ENCODE data around the gene F12.
"Not testable (repeated sequence)": the region's sequence is repeated elsewhere in the genome, so short reads cannot be mapped to it uniquely, and the experiment has no call there.

The F12 gene

DNA sequence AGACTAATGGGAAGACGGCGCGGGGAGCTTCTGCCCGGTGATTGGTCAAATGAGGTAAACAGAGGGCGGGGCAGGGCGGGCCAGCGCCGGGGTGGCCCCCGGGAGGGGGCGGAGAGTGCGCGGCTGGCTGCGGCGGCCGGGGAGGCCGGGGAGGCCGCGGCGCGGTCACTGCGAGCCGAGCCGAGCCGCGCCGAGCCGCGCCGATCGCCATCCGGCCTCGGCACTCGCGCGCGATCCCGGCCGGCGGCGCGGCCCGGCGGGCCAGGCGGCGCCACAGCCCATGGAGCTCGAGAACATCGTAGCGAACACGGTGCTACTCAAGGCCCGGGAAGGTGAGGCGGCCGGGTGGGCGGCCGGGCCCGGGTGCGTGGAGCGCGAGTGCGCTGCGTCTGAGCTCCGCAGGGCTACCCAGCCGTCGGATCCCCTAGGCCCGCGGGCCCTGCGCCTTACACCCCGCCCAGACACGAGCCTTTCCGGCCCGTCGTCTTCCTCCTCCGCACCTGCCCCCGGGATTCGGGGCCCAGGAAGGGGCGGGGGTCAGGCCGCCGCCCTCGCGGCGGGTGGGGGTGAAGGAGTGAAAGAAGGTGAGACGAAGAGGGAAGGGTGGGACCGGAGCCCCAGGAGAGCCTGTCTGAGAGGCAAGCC lies 17.3 kb upstream of the F12 start, which contains the start of gene GRK6:
Gene GRK6, plus strand, starts transcription at position 111 of the 645 bp plus-strand sequence. Its CDS starts 170 bp downstream, at position 281.
- DNase-seq, result peak; percentile 25
- TF ChIP-seq, protein P1, sequence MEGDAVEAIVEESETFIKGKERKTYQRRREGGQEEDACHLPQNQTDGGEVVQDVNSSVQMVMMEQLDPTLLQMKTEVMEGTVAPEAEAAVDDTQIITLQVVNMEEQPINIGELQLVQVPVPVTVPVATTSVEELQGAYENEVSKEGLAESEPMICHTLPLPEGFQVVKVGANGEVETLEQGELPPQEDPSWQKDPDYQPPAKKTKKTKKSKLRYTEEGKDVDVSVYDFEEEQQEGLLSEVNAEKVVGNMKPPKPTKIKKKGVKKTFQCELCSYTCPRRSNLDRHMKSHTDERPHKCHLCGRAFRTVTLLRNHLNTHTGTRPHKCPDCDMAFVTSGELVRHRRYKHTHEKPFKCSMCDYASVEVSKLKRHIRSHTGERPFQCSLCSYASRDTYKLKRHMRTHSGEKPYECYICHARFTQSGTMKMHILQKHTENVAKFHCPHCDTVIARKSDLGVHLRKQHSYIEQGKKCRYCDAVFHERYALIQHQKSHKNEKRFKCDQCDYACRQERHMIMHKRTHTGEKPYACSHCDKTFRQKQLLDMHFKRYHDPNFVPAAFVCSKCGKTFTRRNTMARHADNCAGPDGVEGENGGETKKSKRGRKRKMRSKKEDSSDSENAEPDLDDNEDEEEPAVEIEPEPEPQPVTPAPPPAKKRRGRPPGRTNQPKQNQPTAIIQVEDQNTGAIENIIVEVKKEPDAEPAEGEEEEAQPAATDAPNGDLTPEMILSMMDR (IDR thresholded peaks at IDR 0.05; ENCODE audit: low read depth, low read length), result no peak
- Histone ChIP-seq H3K27ac (peak within 1 kb of the TSS; percentile 83), H3K9me3 (ENCODE audit: severe bottlenecking) (no peaks in the 10 kb centered on the region), H3K4me3 (ENCODE audit: low read depth, low read length) (peak within 1 kb of the TSS; percentile 76), H3K27me3 (ENCODE audit: insufficient read depth, low read depth, severe bottlenecking) (no peaks in the 10 kb centered on the region), H3K36me3 (no peaks in the 10 kb centered on the region)

DNA sequence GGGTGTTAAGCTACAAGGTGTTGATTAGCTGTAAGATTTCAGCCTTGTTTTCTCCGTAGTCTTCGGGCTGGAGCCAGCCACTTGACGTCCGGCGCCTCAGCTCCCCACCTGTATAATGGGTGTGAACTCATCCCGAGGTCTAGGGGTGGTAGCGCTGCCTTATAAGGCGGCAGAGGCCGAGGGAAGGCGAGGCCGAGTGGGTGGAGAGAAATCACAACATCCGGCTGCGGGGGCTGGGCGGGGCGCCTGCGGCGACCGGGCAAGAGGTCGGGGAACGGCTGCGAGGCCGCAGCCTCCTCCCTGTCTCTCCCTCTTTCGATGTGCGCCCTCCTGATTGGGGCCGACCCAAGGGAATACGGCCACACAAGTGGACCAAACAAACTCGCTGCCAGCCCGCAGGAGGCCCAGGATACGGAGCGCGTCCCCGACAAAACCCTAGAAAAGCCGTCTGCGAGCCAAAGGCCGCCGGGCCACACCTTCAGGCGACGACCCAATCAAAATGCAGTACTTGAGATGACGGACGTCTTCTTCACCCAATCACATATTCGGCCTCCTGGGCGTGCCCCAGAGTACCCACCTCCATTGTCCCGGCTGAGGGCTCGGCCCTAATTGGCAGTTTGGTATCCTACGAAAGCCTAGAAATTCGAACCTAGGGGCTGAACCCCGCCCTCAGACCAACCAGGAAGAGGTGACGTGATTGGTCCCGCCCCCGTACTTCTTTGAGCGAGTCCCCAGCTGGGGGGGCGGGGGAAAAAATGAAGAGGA lies 16.6 kb upstream of the F12 start:
- Histone ChIP-seq H3K27me3 (ENCODE audit: insufficient read depth, low read depth, severe bottlenecking) (no peaks in the 10 kb centered on the region), H3K9me3 (ENCODE audit: severe bottlenecking) (no peaks in the 10 kb centered on the region), H3K36me3 (no peaks in the 10 kb centered on the region), H3K4me3 (ENCODE audit: low read depth, low read length) (peak overlapping the region; percentile 60), H3K27ac (peak overlapping the region; percentile 83)
- TF ChIP-seq, protein P1 (IDR thresholded peaks at IDR 0.05; ENCODE audit: low read depth, low read length), result no peak
- DNase-seq, result peak; percentile 98

DNA sequence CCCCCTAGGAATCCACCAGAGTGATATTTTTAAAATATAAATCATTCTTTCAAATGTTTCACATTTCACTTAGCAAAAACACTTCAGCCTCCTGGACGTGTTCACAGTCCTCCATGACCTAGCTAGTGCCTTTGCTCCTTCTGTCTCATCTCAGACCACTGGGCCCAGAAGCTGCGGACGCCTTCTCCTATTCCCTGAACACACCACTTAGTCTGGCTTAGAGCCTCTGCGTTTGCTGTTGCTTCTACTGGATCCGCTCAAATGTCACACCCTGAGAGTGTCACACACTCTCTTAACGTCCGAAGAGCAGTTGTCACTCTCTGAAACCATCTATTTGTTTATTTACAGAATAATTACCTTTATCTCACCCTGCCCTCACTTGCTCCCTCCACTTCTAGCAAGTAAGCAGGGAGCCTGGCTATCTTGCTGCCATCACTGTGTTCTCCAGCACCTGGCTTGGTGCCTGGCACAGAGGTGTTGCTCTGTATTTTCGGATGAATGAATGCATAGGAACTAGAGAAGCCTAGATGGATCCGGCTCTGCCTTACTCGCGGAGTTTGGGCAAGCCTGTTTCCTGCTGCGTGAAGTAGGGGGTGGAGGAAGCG lies 15.9 kb upstream of the F12 start:
- TF ChIP-seq, protein P1 (IDR thresholded peaks at IDR 0.05; ENCODE audit: low read depth, low read length), result no peak
- peak overlapping the region; percentile 60 for H3K4me3 ChIP-seq (ENCODE audit: low read depth, low read length)
- no peaks in the 10 kb centered on the region for H3K27me3 ChIP-seq (ENCODE audit: insufficient read depth, low read depth, severe bottlenecking)
- H3K27ac ChIP-seq, result peak overlapping the region; percentile 83; the same call in 1 of the 2 replicates
- H3K9me3 ChIP-seq (ENCODE audit: severe bottlenecking), result no peaks in the 10 kb centered on the region
- no peak for DNase-seq
- no peaks in the 10 kb centered on the region for H3K36me3 ChIP-seq

DNA sequence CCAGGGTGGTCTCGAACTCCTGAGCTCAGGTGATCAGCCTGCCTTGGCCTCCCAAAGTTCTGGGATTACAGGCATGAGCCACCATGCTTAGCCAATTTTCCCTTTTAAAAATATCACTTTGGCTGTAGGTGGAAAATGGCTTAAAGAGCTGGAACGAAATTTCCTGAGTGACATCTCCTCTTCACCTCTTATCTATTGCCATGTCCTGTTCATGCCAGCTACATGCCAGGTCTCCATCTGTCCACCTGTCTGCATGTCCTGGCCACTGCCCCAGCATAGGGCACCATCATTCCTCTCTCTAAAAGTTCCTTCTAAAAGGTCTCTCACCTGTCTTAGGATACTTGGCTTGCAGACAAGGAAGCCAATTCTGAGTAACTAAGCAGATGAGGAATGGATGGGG lies 14.3 kb upstream of the F12 start:
- no peak overlapping the region for H3K27ac ChIP-seq
- TF ChIP-seq, protein P1 (IDR thresholded peaks at IDR 0.05; ENCODE audit: low read depth, low read length), result no peak
- no peak overlapping the region for H3K4me3 ChIP-seq (ENCODE audit: low read depth, low read length)
- H3K36me3 ChIP-seq, result no peaks in the 10 kb centered on the region
- DNase-seq, result no peak
- H3K9me3 ChIP-seq (ENCODE audit: severe bottlenecking), result no peaks in the 10 kb centered on the region
- H3K27me3 ChIP-seq (ENCODE audit: insufficient read depth, low read depth, severe bottlenecking), result no peaks in the 10 kb centered on the region

DNA sequence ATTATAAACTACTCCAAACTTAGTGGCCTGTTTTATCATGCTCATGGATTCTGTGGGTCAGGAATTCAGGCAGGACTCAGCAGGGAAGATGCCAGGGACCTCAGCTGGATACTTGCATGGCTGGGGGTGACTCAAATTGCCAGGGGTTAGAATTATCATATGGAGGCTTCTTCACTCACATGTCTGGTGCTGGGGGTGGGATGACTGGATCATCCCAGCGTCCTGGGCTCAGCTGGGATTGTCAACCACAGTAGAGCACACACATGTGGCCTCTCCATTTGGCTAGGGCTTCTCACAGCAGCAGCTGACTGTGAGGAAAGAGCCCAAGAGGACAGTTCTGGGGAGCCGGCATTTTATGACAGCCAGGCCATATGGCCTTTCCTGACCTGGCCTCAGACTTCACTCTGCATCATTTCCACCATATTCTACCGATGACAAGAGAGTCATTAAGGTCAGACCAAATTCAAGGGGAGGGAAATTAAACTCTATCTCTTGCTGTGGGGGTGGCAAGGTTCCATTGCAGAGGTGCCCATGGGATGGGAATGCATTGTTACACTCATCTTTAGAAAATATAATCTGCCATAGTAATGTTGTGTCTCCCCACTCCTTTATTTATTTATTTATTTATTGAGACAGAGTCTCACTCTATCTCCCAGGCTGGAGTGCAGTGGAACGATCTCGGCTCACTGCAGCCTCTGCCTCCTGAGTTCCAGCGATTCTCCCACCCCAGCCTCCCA lies 11.9 kb upstream of the F12 start:
- DNase-seq, result no peak
- Histone ChIP-seq H3K9me3 (ENCODE audit: severe bottlenecking) (no peaks in the 10 kb centered on the region), H3K27me3 (ENCODE audit: insufficient read depth, low read depth, severe bottlenecking) (no peaks in the 10 kb centered on the region), H3K36me3 (no peaks in the 10 kb centered on the region), H3K4me3 (ENCODE audit: low read depth, low read length) (no peak overlapping the region), H3K27ac (no peak overlapping the region)
- TF ChIP-seq, protein P1 (IDR thresholded peaks at IDR 0.05; ENCODE audit: low read depth, low read length), result no peak

DNA sequence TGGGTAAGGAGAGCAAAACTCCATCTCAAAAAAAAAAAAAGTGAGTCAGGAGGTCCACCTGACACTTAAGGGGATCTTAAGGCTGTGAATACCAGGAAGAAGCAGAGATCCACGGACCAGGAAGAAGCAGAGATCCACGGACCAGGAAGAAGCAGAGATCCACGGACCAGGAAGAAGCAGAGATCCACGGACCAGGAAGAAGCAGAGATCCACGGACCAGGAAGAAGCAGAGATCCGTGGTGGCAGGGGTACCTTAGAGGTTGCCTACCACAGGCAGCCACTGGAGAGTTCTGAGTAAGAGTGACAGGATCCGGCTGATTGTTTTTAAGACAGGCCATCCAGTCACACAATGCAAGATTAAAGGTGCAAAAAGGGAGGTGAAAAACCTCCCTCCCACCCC lies 11.1 kb upstream of the F12 start:
- H3K36me3 ChIP-seq; H3K27ac ChIP-seq; H3K4me3 ChIP-seq (ENCODE audit: low read depth, low read length); DNase-seq; H3K9me3 ChIP-seq (ENCODE audit: severe bottlenecking); H3K27me3 ChIP-seq (ENCODE audit: insufficient read depth, low read depth, severe bottlenecking): not testable (repeated sequence)
